SK-N-SH (cell line): ENCODE measurements around the gene GPLD1. TPM values are rescaled to one million over a fixed set of nuclear protein-coding genes. Genes with fewer than 3 reads are reported as not detected.

Experiments
- CTCF ChIA-PET: fragments of 300-600, 350-600 bp; formaldehyde crosslinking; extraction: SDS; loops from one replicate; lab custom pipeline; 2021; lab: Yijun Ruan, JAX
- POLR2A ChIA-PET: fragments of 350-600 bp; sonication (Branson Sonifier 250); formaldehyde crosslinking; extraction: SDS; loops from one replicate; lab custom pipeline; 2020; ENCODE audit warnings: antibody characterized with exemption, inconsistent platforms; lab: Yijun Ruan, JAX
- DNase-seq: peaks from one replicate; pipeline ENCODE4 v3.0.0; 2012
- H2AFZ ChIP-seq: fragments of 200-600 bp; sonication (generic); 2 replicates; pipeline ENCODE4 v1.8.1; 2016; ENCODE audit warnings: antibody characterized with exemption, mild to moderate bottlenecking, low read depth
- H3F3A ChIP-seq: fragments of 200-600 bp; sonication (generic); replicated peaks from 2 replicates; pipeline ENCODE3; 2016; ENCODE audit warnings: antibody characterized with exemption, mild to moderate bottlenecking; ENCODE audit not compliant: insufficient read depth
- H3K27ac ChIP-seq, 2 experiments: fragments of 200-500 bp in 1 of 2; fragments of 200-600 bp in 1 of 2; sonication (Bioruptor generic) in 1 of 2; sonication (generic), shearing (Covaris generic) in 1 of 2; 2 replicates each; pipeline versions ENCODE4 v1.5.1 to v1.6.1; 2014 to 2016; ENCODE audit warnings: low read depth in 2 of 2, inconsistent platforms in 1 of 2, low read length in 1 of 2, mild to moderate bottlenecking in 1 of 2, mixed read lengths in 1 of 2
- H3K27me3 ChIP-seq: fragments of 200-600 bp; sonication (generic), shearing (Covaris generic); 2 replicates; pipeline ENCODE4 v1.6.1; 2016; ENCODE audit warnings: mixed run types; ENCODE audit not compliant: insufficient read depth
- H3K36me3 ChIP-seq, 2 experiments: fragments of 200-500 bp in 1 of 2; fragments of 200-600 bp in 1 of 2; sonication (Bioruptor generic) in 1 of 2; sonication (generic) in 1 of 2; replicated peaks in 1 of 2; 2 replicates each; pipeline versions ENCODE3 to v1.5.1; 2014 to 2016; ENCODE audit warnings: low read length in 1 of 2, mild to moderate bottlenecking in 1 of 2; ENCODE audit not compliant: insufficient read depth in 2 of 2, control insufficient read depth in 1 of 2
- H3K4me1 ChIP-seq, 2 experiments: fragments of 200-500 bp in 1 of 2; fragments of 200-600 bp in 1 of 2; sonication (Bioruptor generic) in 1 of 2; sonication (generic), shearing (Covaris generic) in 1 of 2; 2 replicates each; pipeline versions ENCODE4 v1.5.1 to v1.6.1; 2014 to 2016; ENCODE audit warnings: low read depth in 1 of 2, low read length in 1 of 2, mixed run types in 1 of 2; ENCODE audit not compliant: insufficient read depth in 2 of 2, control insufficient read depth in 1 of 2
- H3K4me2 ChIP-seq: fragments of 200-600 bp; sonication (generic), shearing (Covaris generic); 2 replicates; pipeline ENCODE4 v1.6.1; 2017; ENCODE audit warnings: mixed run types
- H3K4me3 ChIP-seq, 2 experiments: fragments of 200-500 bp in 1 of 2; fragments of 200-600 bp in 1 of 2; sonication (Bioruptor generic) in 1 of 2; sonication (generic), shearing (Covaris generic) in 1 of 2; 2 replicates each; pipeline versions ENCODE4 v1.5.1 to v1.8.1; 2014 to 2016; ENCODE audit warnings: low read depth in 2 of 2, inconsistent platforms in 1 of 2, low read length in 1 of 2, mild to moderate bottlenecking in 1 of 2, mixed read lengths in 1 of 2, moderate library complexity in 1 of 2
- H3K79me2 ChIP-seq: fragments of 200-600 bp; sonication (generic); 2 replicates; pipeline ENCODE4 v1.8.1; 2017; ENCODE audit warnings: mild to moderate bottlenecking; ENCODE audit not compliant: insufficient read depth
- H3K9ac ChIP-seq: fragments of 200-600 bp; sonication (generic); 2 replicates; pipeline ENCODE4 v1.6.1; 2017; ENCODE audit warnings: mixed run types
- H3K9me2 ChIP-seq: fragments of 200-600 bp; sonication (generic); 2 replicates; pipeline ENCODE4 v1.6.1; 2017; ENCODE audit warnings: mixed run types
- H3K9me3 ChIP-seq: fragments of 200-600 bp; sonication (generic); 2 replicates; pipeline ENCODE4 v1.6.1; 2017; ENCODE audit warnings: mixed run types, mild to moderate bottlenecking, moderate library complexity
- H4K20me1 ChIP-seq: fragments of 200-600 bp; sonication (generic); 2 replicates; pipeline ENCODE4 v1.6.1; 2017; ENCODE audit warnings: mild to moderate bottlenecking, mixed run types; ENCODE audit not compliant: insufficient read depth
- CTCF ChIP-seq: fragments of 200-600 bp; sonication (generic); IDR thresholded peaks from 2 replicates; pipeline ENCODE4 v1.6.1; 2017; ENCODE audit warnings: antibody characterized with exemption, mild to moderate bottlenecking, moderate library complexity
- GATA2 ChIP-seq: sonication (generic); formaldehyde crosslinking; IDR thresholded peaks from 2 replicates; pipeline ENCODE4 v1.5.0; 2020; ENCODE audit warnings: mild to moderate bottlenecking, missing genetic modification reagents
- IRF3 ChIP-seq: fragments of 150-350 bp; IDR thresholded peaks from 2 replicates; pipeline ENCODE4 v1.6.1; 2016; ENCODE audit warnings: mild to moderate bottlenecking, low read depth, low read length
- MEF2A ChIP-seq: IDR thresholded peaks from 2 replicates; pipeline ENCODE4 v1.4.0; 2012; ENCODE audit warnings: low read depth, borderline replicate concordance
- NFIC ChIP-seq: IDR thresholded peaks from 2 replicates; pipeline ENCODE4 v1.4.0; 2012; ENCODE audit warnings: borderline replicate concordance
- RFX5 ChIP-seq: IDR thresholded peaks from 2 replicates; pipeline ENCODE4 v1.6.1; 2012; ENCODE audit warnings: mild to moderate bottlenecking, improper control_type of control experiment, low read length
- SIN3A ChIP-seq: IDR thresholded peaks from 2 replicates; pipeline ENCODE4 v1.6.1; 2012; ENCODE audit warnings: low read depth, mild to moderate bottlenecking, low read length, moderate library complexity, borderline replicate concordance
- SMC3 ChIP-seq: IDR thresholded peaks from 2 replicates; pipeline ENCODE4 v1.6.1; 2012; ENCODE audit warnings: low read depth, low read length, improper control_type of control experiment
- USF1 ChIP-seq: IDR thresholded peaks from 2 replicates; pipeline ENCODE4 v1.4.0; 2012; ENCODE audit warnings: low read depth, borderline replicate concordance
- YY1 ChIP-seq: IDR thresholded peaks from 2 replicates; pipeline ENCODE4 v1.4.0; 2012; ENCODE audit warnings: low read depth, mild to moderate bottlenecking
- WGBS: methylation state at CpG from one replicate; pipeline ENCODE4 v1.1.6; 2017; ENCODE audit warnings: low lambda C conversion rate; 5-methylcytosine and 5-hydroxymethylcytosine counted together
- polyA plus RNA-seq, 3 experiments: library from polyadenylated mRNA; depleted of rRNA; stranded (reverse); fragments of >200 nt; gene quantifications; 2 replicates each; pipeline ENCODE4 v1.2.3, GENCODE V29; 2012

Gene GPLD1
- polyA plus RNA-seq, 1 of the 3 experiments (the other 2 are of a cell fraction) = 0.94 TPM

- TF ChIP-seq CTCF = no peak
- no peak for TF ChIP-seq GATA2 (CRISPR knock-in tag)
- no peak for TF ChIP-seq RFX5
Measured at GRCh38 chr6:24481449-24481848, 7.9 kb downstream of the GPLD1 start (continued).

- no peak overlapping the region for H3K27ac ChIP-seq
- H3K9me3 ChIP-seq = no peaks in the 10 kb centered on the region
- no peaks in the 10 kb centered on the region for H3K36me3 ChIP-seq
- H4K20me1 ChIP-seq = no peaks in the 10 kb centered on the region
- no peaks in the 10 kb centered on the region for H3K4me1 ChIP-seq
- no peaks in the 10 kb centered on the region for H3K9me2 ChIP-seq
- H3K27me3 ChIP-seq = no peaks in the 10 kb centered on the region
- H2AFZ ChIP-seq = no peak overlapping the region
- H3F3A ChIP-seq = no peaks in the 10 kb centered on the region
- no peak for DNase-seq
- 80% methylated on average over 7 of the region's 9 CpGs for WGBS
- TF ChIP-seq IRF3 (no peak), SMC3 (no peak), CTCF (no peak), SIN3A (no peak), MEF2A (no peak), USF1 (no peak), NFIC (no peak), YY1 (no peak)
- H3K9ac ChIP-seq = no peak overlapping the region
- no peak overlapping the region for H3K4me2 ChIP-seq
- CTCF ChIA-PET = interaction anchor here (1.5 kb wide), 1 partner anchor 14 kb away, joined by 5 read pairs; the partner anchor contains the start of gene ALDH5A1
- no peak overlapping the region for H3K4me3 ChIP-seq
- POLR2A ChIA-PET = no interaction called here
- H3K79me2 ChIP-seq = no peaks in the 10 kb centered on the region
Measured at GRCh38 chr6:24480705-24481104, 8.7 kb downstream of the GPLD1 start.
